Thyroid gland (tissue), 4 donors: ENCODE results near the gene OR6Y1.

Experiments used
- CTCF ChIP-seq, 6 experiments: fragments of 200-600 bp in 3 of 6; fragments of 450-650 bp in 3 of 6; sonication (generic) in 3 of 6; IDR thresholded peaks; one replicate each; pipeline ENCODE4 v1.5.1; 2016 to 2019; ENCODE audit warnings: antibody characterized with exemption in 6 of 6, mild to moderate bottlenecking in 2 of 6, inconsistent platforms in 1 of 6, moderate library complexity in 1 of 6
- POLR2A ChIP-seq, 2 donors: fragments of 450-650 bp; IDR thresholded peaks; one replicate each; pipeline ENCODE4 v1.6.1; 2017; ENCODE audit warnings: antibody characterized with exemption in 2 of 2, mild to moderate bottlenecking in 2 of 2, moderate library complexity in 1 of 2

DNA sequence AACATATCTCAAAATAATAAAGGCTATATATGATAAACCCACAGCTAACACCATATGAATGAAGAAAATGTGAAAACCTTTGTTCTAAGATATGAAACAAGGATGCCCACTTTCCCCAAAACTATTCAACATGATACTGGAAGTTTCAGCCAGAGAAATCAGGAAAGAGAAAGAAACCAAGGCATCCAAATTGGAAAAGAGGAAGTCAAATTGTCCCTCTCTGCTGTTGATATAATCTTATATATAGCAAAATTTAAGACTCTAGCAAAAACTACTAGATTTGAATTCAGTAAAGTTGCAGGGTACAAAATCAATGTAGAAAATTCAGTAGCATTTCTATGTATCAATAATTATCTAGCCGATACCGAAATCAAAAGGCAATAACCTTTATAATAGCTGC lies 46.5 kb upstream of the OR6Y1 start:
- no peak for TF ChIP-seq CTCF (IDR thresholded peaks at IDR 0.05)
- TF ChIP-seq POLR2A (IDR thresholded peaks at IDR 0.05): no peak
